IMR-90 (cell line): Measurements from ENCODE around the gene PLA2G2F. TPM values are rescaled to one million over a fixed set of nuclear protein-coding genes. Genes with fewer than 3 reads are reported as not detected.

Experiments used
- ATAC-seq: fragments of 200-7000 bp; cut with Tn5 transposase; 2 replicates; pipeline ENCODE4 v1.9.1; 2020; ENCODE audit warnings: low read depth, mild to moderate bottlenecking, moderate library complexity
- BruUV-seq: library from RNA; stranded (reverse); fragments of 400-500 nt; replicated peaks from 2 replicates; lab custom pipeline; 2021; lab: Mats Ljungman, UMichigan
- CTCF ChIA-PET: fragments of 300-600 bp; formaldehyde crosslinking; extraction: SDS; loops from one replicate; lab custom pipeline; 2021; ENCODE audit warnings: antibody characterized with exemption; lab: Yijun Ruan, JAX
- POLR2A ChIA-PET: fragments of 300-600 bp; sonication (Branson Sonifier 250); formaldehyde crosslinking; loops from one replicate; lab custom pipeline; 2022; ENCODE audit warnings: antibody characterized with exemption; ENCODE audit not compliant: unreplicated experiment; lab: Charles Lee
- DNase-seq: peaks from one replicate; pipeline ENCODE4 v3.0.0; 2013
- H2AFZ ChIP-seq: replicated peaks from 2 replicates; pipeline ENCODE3; 2013; ENCODE audit warnings: low read length, mild to moderate bottlenecking; ENCODE audit not compliant: poor library complexity
- H2AK5ac ChIP-seq: 2 replicates; pipeline ENCODE4 v1.6.1; 2013; ENCODE audit warnings: low read depth, low read length, inconsistent platforms
- H2AK9ac ChIP-seq: replicated peaks from 2 replicates; pipeline ENCODE3; 2013; ENCODE audit warnings: mild to moderate bottlenecking, low read depth, low read length, moderate library complexity; ENCODE audit not compliant: poor library complexity
- H2BK120ac ChIP-seq: 2 replicates; pipeline ENCODE4 v1.6.1; 2013; ENCODE audit warnings: low read depth, low read length, inconsistent platforms
- H2BK15ac ChIP-seq: 3 replicates; pipeline ENCODE4 v1.6.1; 2013; ENCODE audit warnings: low read depth, low read length, inconsistent platforms
- H2BK20ac ChIP-seq: 2 replicates; pipeline ENCODE4 v1.6.1; 2013; ENCODE audit warnings: low read depth, mild to moderate bottlenecking, inconsistent platforms, low read length, moderate library complexity
- H2BK5ac ChIP-seq: 2 replicates; pipeline ENCODE4 v1.6.1; 2013; ENCODE audit warnings: mild to moderate bottlenecking, low read depth, low read length, inconsistent platforms; ENCODE audit not compliant: poor library complexity, severe bottlenecking
- H3K14ac ChIP-seq: replicated peaks from 2 replicates; pipeline ENCODE4 v1.6.1; 2013; ENCODE audit warnings: low read depth, low read length, inconsistent platforms
- H3K18ac ChIP-seq: 2 replicates; pipeline ENCODE4 v1.6.1; 2013; ENCODE audit warnings: low read depth, low read length, control low read depth
- H3K23ac ChIP-seq: 2 replicates; pipeline ENCODE4 v1.6.1; 2013; ENCODE audit warnings: low read depth, low read length, inconsistent platforms
- H3K27ac ChIP-seq: 2 replicates; pipeline ENCODE4 v1.5.1; 2013; ENCODE audit warnings: mild to moderate bottlenecking, control low read depth, low read length; ENCODE audit not compliant: insufficient read depth
- H3K27me3 ChIP-seq: 2 replicates; pipeline ENCODE4 v1.6.1; 2013; ENCODE audit warnings: low read length; ENCODE audit not compliant: control insufficient read depth, insufficient read depth
- H3K36me3 ChIP-seq: 2 replicates; pipeline ENCODE4 v1.6.1; 2013; ENCODE audit warnings: low read length, mixed read lengths; ENCODE audit not compliant: control insufficient read depth, insufficient read depth
- H3K4ac ChIP-seq: 2 replicates; pipeline ENCODE4 v1.6.1; 2013; ENCODE audit warnings: low read depth, low read length, inconsistent platforms
- H3K4me1 ChIP-seq: 2 replicates; pipeline ENCODE4 v1.6.1; 2013; ENCODE audit warnings: low read length, mixed read lengths; ENCODE audit not compliant: control insufficient read depth, insufficient read depth
- H3K4me2 ChIP-seq: 2 replicates; pipeline ENCODE4 v1.6.1; 2013; ENCODE audit warnings: low read depth, mild to moderate bottlenecking, control low read depth, low read length, moderate library complexity
- H3K4me3 ChIP-seq: 2 replicates; pipeline ENCODE4 v1.5.1; 2013; ENCODE audit warnings: low read depth, mild to moderate bottlenecking, control low read depth, low read length, moderate library complexity; ENCODE audit not compliant: insufficient read depth
- H3K56ac ChIP-seq: 2 replicates; pipeline ENCODE4 v1.6.1; 2013; ENCODE audit warnings: low read length, inconsistent platforms; ENCODE audit not compliant: insufficient read depth; ENCODE audit errors: extremely low read depth
- H3K79me1 ChIP-seq, 2 experiments: 2 replicates each; pipeline ENCODE4 v1.6.1; 2013; ENCODE audit warnings: low read length in 2 of 2, inconsistent platforms in 1 of 2, low read depth in 1 of 2
- H3K9ac ChIP-seq: 2 replicates; pipeline ENCODE4 v1.6.1; 2013; ENCODE audit warnings: low read depth, low read length, control low read depth
- H3K9me1 ChIP-seq: 2 replicates; pipeline ENCODE4 v1.6.1; 2013; ENCODE audit warnings: low read length, inconsistent platforms; ENCODE audit not compliant: insufficient read depth
- H3K9me3 ChIP-seq: 2 replicates; pipeline ENCODE4 v1.6.1; 2013; ENCODE audit warnings: low read length; ENCODE audit not compliant: control insufficient read depth, insufficient read depth
- H4K20me1 ChIP-seq: 2 replicates; pipeline ENCODE4 v1.6.1; 2013; ENCODE audit warnings: low read length, inconsistent platforms; ENCODE audit not compliant: insufficient read depth
- H4K5ac ChIP-seq: 2 replicates; pipeline ENCODE4 v1.6.1; 2013; ENCODE audit warnings: mild to moderate bottlenecking, low read depth, low read length, control low read depth
- H4K8ac ChIP-seq, 2 experiments: 2 replicates each; pipeline ENCODE4 v1.6.1; 2013; ENCODE audit warnings: low read depth in 2 of 2, low read length in 2 of 2, control low read depth in 1 of 2, inconsistent platforms in 1 of 2
- H4K91ac ChIP-seq: 2 replicates; pipeline ENCODE4 v1.6.1; 2013; ENCODE audit warnings: low read depth, low read length, inconsistent platforms; ENCODE audit not compliant: insufficient read depth
- CHD1 ChIP-seq: IDR thresholded peaks from 2 replicates; pipeline ENCODE4 v1.6.1; 2012; ENCODE audit warnings: low read depth, low read length, improper control_type of control experiment
- FOS ChIP-seq: fragments of 150-350 bp; IDR thresholded peaks from 2 replicates; pipeline ENCODE4 v1.6.1; 2016; ENCODE audit warnings: low read depth, low read length
- MAZ ChIP-seq: IDR thresholded peaks from 2 replicates; pipeline ENCODE4 v1.6.1; 2012; ENCODE audit warnings: low read depth, mild to moderate bottlenecking, low read length, improper control_type of control experiment, moderate library complexity, borderline replicate concordance
- MXI1 ChIP-seq: IDR thresholded peaks from 2 replicates; pipeline ENCODE4 v1.6.1; 2012; ENCODE audit warnings: low read depth, mild to moderate bottlenecking, low read length, moderate library complexity, borderline replicate concordance
- NFE2L2 ChIP-seq: fragments of 150-350 bp; IDR thresholded peaks from 2 replicates; pipeline ENCODE4 v1.6.1; 2016; ENCODE audit warnings: low read depth, mild to moderate bottlenecking, low read length
- POLR2A ChIP-seq: IDR thresholded peaks from 2 replicates; pipeline ENCODE4 v1.6.1; 2012; ENCODE audit warnings: mild to moderate bottlenecking, low read depth, low read length
- RAD21 ChIP-seq: IDR thresholded peaks from 2 replicates; pipeline ENCODE4 v1.6.1; 2012; ENCODE audit warnings: low read length, improper control_type of control experiment
- RCOR1 ChIP-seq: IDR thresholded peaks from 2 replicates; pipeline ENCODE4 v1.6.1; 2012; ENCODE audit warnings: mild to moderate bottlenecking, low read length, improper control_type of control experiment; ENCODE audit not compliant: insufficient replicate concordance
- RFX5 ChIP-seq: IDR thresholded peaks from 2 replicates; pipeline ENCODE4 v1.8.0; 2012; ENCODE audit warnings: low read depth, mild to moderate bottlenecking, low read length, moderate library complexity
- SMC3 ChIP-seq: fragments of 150-350 bp; IDR thresholded peaks from 2 replicates; pipeline ENCODE4 v1.6.1; 2016; ENCODE audit warnings: low read depth, mild to moderate bottlenecking, antibody characterized with exemption, low read length, moderate library complexity
- WGBS, 2 experiments: methylation state at CpG; one replicate each; pipeline versions ENCODE4 v1.1.5 to v1.1.7; 2013; ENCODE audit warnings: missing lambda C conversion rate in 2 of 2; ENCODE audit not compliant: insufficient read length in 1 of 2; ENCODE audit errors: extremely low coverage in 2 of 2; 5-methylcytosine and 5-hydroxymethylcytosine counted together
- dilution Hi-C: fragments of 300-500 bp; cut with HindIII; formaldehyde crosslinking; loops from one replicate; pipeline ENCODE4 v1.14.3; 2018; ENCODE audit warnings: low sequenced_read_pairs; ENCODE audit not compliant: unreplicated experiment
- in situ Hi-C: fragments of 300-500 bp; cut with MboI; formaldehyde crosslinking; loops from 3 replicates; pipeline ENCODE4 v1.14.3; 2019; ENCODE audit warnings: low sequenced_read_pairs, inconsistent platforms, mixed read lengths
- intact Hi-C: fragments of 100-400 bp; cut with micrococcal nuclease; formaldehyde crosslinking; loops from 2 replicates; pipeline ENCODE4 v1.10.0; 2022
- polyA plus RNA-seq, 3 experiments: library from polyadenylated mRNA; depleted of rRNA; stranded (reverse); fragments of >200 nt; gene quantifications; 2 replicates each; pipeline ENCODE4 v1.2.3, GENCODE V29; 2012; ENCODE audit warnings: low replicate concordance in 1 of 3
- total RNA-seq: library from RNA; depleted of rRNA; stranded (reverse); fragments of >200 nt; gene quantifications from 2 replicates; pipeline ENCODE4 v1.2.3, GENCODE V29; 2012
- TF ChIP-seq, protein P1 (sequence below): fragments of 150-350 bp; IDR thresholded peaks from 2 replicates; pipeline ENCODE4 v1.6.1; 2016; ENCODE audit warnings: low read depth, mild to moderate bottlenecking, low read length, moderate library complexity, borderline replicate concordance
- TF ChIP-seq, protein P2 (sequence below): fragments of 150-350 bp; IDR thresholded peaks from 2 replicates; pipeline ENCODE4 v1.6.1; 2017; ENCODE audit warnings: mild to moderate bottlenecking, antibody characterized with exemption, low read length, low read depth
- TF ChIP-seq, protein P3 (sequence below): conservative IDR thresholded peaks from 2 replicates; pipeline ENCODE4 v1.5.1; 2012; ENCODE audit warnings: mild to moderate bottlenecking, low read depth, low read length, improper control_type of control experiment

PLA2G2F gene
- total and polyA plus RNA-seq, 2 of the 4 experiments (the other 2 are of a cell fraction) = not detected

DNA sequence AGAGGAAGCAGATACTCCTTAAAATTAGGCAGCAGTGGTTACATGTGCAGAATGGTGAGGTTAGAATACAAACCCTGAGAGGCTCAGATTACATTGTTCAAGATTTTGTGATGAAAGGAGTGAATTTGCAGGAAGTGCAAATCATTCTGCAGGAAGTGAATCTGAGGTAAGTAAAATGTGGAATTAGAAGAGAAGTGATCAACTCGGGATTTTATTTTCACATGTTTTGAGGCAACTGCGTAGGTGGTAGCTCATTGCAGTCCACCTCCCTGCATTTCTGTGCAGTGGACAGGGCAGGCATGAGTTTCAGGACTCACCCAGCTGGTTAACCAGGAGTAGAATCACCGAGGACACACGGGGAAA, 49.3 kb downstream of the PLA2G2F start:
- no peak overlapping the region for H3K4ac ChIP-seq
- H3K4me2 ChIP-seq = no peak overlapping the region
- no peak overlapping the region for H2BK20ac ChIP-seq
- no TSS peak for BruUV-seq
- no peaks in the 10 kb centered on the region for H3K36me3 ChIP-seq
- intact Hi-C loops = no loop called here
- H2BK120ac ChIP-seq = no peak overlapping the region
- peaks cover 59% of the 10 kb centered on the region for H3K27me3 ChIP-seq
- no peak overlapping the region for H4K8ac ChIP-seq
- no peaks in the 10 kb centered on the region for H3K9me3 ChIP-seq
- WGBS, 2 experiments = 56% methylated on average over 3 of the region's 4 CpGs; no CpG with 5 or more reads in 1 of the 2 experiments
- no peak overlapping the region for H2AK9ac ChIP-seq
- H3K4me1 ChIP-seq = no peaks in the 10 kb centered on the region
- H3K4me3 ChIP-seq = no peak overlapping the region
- TF ChIP-seq SMC3 (no peak), FOS (no peak), MXI1 (no peak), RCOR1 (no peak), RFX5 (no peak), CHD1 (no peak), POLR2A (no peak), MAZ (no peak), RAD21 (no peak), NFE2L2 (no peak)
- TF ChIP-seq, protein P1, sequence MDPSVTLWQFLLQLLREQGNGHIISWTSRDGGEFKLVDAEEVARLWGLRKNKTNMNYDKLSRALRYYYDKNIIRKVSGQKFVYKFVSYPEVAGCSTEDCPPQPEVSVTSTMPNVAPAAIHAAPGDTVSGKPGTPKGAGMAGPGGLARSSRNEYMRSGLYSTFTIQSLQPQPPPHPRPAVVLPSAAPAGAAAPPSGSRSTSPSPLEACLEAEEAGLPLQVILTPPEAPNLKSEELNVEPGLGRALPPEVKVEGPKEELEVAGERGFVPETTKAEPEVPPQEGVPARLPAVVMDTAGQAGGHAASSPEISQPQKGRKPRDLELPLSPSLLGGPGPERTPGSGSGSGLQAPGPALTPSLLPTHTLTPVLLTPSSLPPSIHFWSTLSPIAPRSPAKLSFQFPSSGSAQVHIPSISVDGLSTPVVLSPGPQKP = no peak
- TF ChIP-seq, protein P2, sequence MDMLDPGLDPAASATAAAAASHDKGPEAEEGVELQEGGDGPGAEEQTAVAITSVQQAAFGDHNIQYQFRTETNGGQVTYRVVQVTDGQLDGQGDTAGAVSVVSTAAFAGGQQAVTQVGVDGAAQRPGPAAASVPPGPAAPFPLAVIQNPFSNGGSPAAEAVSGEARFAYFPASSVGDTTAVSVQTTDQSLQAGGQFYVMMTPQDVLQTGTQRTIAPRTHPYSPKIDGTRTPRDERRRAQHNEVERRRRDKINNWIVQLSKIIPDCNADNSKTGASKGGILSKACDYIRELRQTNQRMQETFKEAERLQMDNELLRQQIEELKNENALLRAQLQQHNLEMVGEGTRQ = no peak
- TF ChIP-seq, protein P3, sequence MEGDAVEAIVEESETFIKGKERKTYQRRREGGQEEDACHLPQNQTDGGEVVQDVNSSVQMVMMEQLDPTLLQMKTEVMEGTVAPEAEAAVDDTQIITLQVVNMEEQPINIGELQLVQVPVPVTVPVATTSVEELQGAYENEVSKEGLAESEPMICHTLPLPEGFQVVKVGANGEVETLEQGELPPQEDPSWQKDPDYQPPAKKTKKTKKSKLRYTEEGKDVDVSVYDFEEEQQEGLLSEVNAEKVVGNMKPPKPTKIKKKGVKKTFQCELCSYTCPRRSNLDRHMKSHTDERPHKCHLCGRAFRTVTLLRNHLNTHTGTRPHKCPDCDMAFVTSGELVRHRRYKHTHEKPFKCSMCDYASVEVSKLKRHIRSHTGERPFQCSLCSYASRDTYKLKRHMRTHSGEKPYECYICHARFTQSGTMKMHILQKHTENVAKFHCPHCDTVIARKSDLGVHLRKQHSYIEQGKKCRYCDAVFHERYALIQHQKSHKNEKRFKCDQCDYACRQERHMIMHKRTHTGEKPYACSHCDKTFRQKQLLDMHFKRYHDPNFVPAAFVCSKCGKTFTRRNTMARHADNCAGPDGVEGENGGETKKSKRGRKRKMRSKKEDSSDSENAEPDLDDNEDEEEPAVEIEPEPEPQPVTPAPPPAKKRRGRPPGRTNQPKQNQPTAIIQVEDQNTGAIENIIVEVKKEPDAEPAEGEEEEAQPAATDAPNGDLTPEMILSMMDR = no peak
- no peak overlapping the region for H3K56ac ChIP-seq
- no peak for DNase-seq
- in situ Hi-C loops = no loop called here
- H3K9me1 ChIP-seq = no peaks in the 10 kb centered on the region
- no peak overlapping the region for H3K27ac ChIP-seq
- H3K9ac ChIP-seq = no peak overlapping the region
- no peaks in the 10 kb centered on the region for H4K20me1 ChIP-seq
- ATAC-seq = no peak
- H3K18ac ChIP-seq = no peak overlapping the region
- CTCF ChIA-PET = interaction anchor here (1.1 to 1.4 kb wide), 2 partner anchors 9 to 11 kb away, joined by 3 to 4 read pairs; no protein-coding TSS in a partner anchor
- H2AFZ ChIP-seq = no peak overlapping the region
- H3K79me1 ChIP-seq = no peaks in the 10 kb centered on the region
- no peak overlapping the region for H4K5ac ChIP-seq
- no peak overlapping the region for H2AK5ac ChIP-seq
- no peak overlapping the region for H2BK15ac ChIP-seq
- no peak overlapping the region for H3K23ac ChIP-seq
- dilution Hi-C loops = no loop called here
- H3K14ac ChIP-seq = no peak overlapping the region
- no peak overlapping the region for H2BK5ac ChIP-seq
- POLR2A ChIA-PET = no interaction called here
- no peak overlapping the region for H4K91ac ChIP-seq
